Fibroblast of skin of abdomen (primary cell): Measurements from ENCODE around the gene TEC.

ENCODE experiments used
- DNase-seq: peaks from one replicate; pipeline ENCODE4 v3.0.0-alpha.2; 2013

TEC gene

GRCh38 chr4:48162162-48162561 lies 107.5 kb downstream of the TEC start:
- DNase-seq, result peak; percentile 9

GRCh38 chr4:48157271-48157670 lies 112.4 kb downstream of the TEC start:
- no peak for DNase-seq

GRCh38 chr4:48156423-48156822 lies 113.2 kb downstream of the TEC start:
- no peak for DNase-seq

- no peak for DNase-seq
These were observed 115.7 kb downstream of the TEC start for GRCh38 chr4:48153791-48154550.

- DNase-seq, result no peak
These were observed 117.4 kb downstream of the TEC start for GRCh38 chr4:48152259-48152658.

- DNase-seq, result no peak
These were observed 119.7 kb downstream of the TEC start for GRCh38 chr4:48149827-48150370.

GRCh38 chr4:48147621-48148020 lies 122.0 kb downstream of the TEC start:
- DNase-seq, result no peak

- peak; percentile 40 for DNase-seq
These were observed 128.6 kb downstream of the TEC start for GRCh38 chr4:48141048-48141447.

- peak; percentile 51 for DNase-seq
These were observed 129.9 kb downstream of the TEC start for GRCh38 chr4:48139691-48140090.

GRCh38 chr4:48138936-48139335 lies 130.7 kb downstream of the TEC start:
- DNase-seq, result no peak

GRCh38 chr4:48138511-48138910 lies 131.1 kb downstream of the TEC start:
- DNase-seq, result no peak

GRCh38 chr4:48137846-48138245 lies 131.8 kb downstream of the TEC start:
- DNase-seq, result no peak

- DNase-seq, result no peak
These were observed 135.6 kb downstream of the TEC start, which contains the start of gene TXK for GRCh38 chr4:48134081-48134480. TSS of gene TXK (minus strand) at chr4:48134250. CDS start at chr4:48134170, 80 bp downstream.

GRCh38 chr4:48133669-48134068 lies 136.0 kb downstream of the TEC start:
- DNase-seq, result peak; percentile 28

GRCh38 chr4:48131736-48132135 lies 137.9 kb downstream of the TEC start:
- no peak for DNase-seq

- DNase-seq, result no peak
These were observed 139.5 kb downstream of the TEC start for GRCh38 chr4:48130100-48130499.

GRCh38 chr4:48129307-48130014 lies 140.2 kb downstream of the TEC start:
- DNase-seq, result no peak

- peak; percentile 97 for DNase-seq
These were observed 141.8 kb downstream of the TEC start for GRCh38 chr4:48127682-48128404.

- no peak for DNase-seq
These were observed 142.4 kb downstream of the TEC start for GRCh38 chr4:48127231-48127630.

- no peak for DNase-seq
These were observed 143.0 kb downstream of the TEC start for GRCh38 chr4:48126621-48127020.

GRCh38 chr4:48124870-48125269 lies 144.8 kb downstream of the TEC start:
- DNase-seq, result no peak

- no peak for DNase-seq
These were observed 146.9 kb downstream of the TEC start for GRCh38 chr4:48122756-48123155.

GRCh38 chr4:48121180-48121579 lies 148.5 kb downstream of the TEC start:
- no peak for DNase-seq
